Keratinocyte (primary cell): ENCODE results near the gene GSTM5. TPM values are rescaled to one million over a fixed set of nuclear protein-coding genes. Genes with fewer than 3 reads are reported as not detected.

Experiments used
- DNase-seq: peaks from one replicate; pipeline ENCODE4 v3.0.0-alpha.2; 2011; ENCODE audit warnings: low read depth, missing footprints, low spot score
- FAIRE-seq: peaks from 2 replicates; lab custom pipeline; 2011; peaks lifted over from hg19 to GRCh38; lab: Jason Lieb, UNC
- H2AFZ ChIP-seq: 2 replicates; pipeline ENCODE4 v1.6.0; 2012; ENCODE audit warnings: low read length, control low read depth, inconsistent platforms; ENCODE audit not compliant: control insufficient read depth
- H3K27ac ChIP-seq: 2 replicates; pipeline ENCODE4 v1.5.1; 2011; ENCODE audit warnings: low read length; ENCODE audit not compliant: control insufficient read depth, insufficient read depth
- H3K27me3 ChIP-seq: 3 replicates; pipeline ENCODE4 v1.6.0; 2011; ENCODE audit warnings: low read length; ENCODE audit not compliant: control insufficient read depth, insufficient read depth; ENCODE audit errors: extremely low read depth
- H3K36me3 ChIP-seq, 2 experiments: 2 replicates in 1 of 2; 3 replicates in 1 of 2; pipeline ENCODE4 v1.5.1; 2011; ENCODE audit warnings: low read length in 2 of 2, mild to moderate bottlenecking in 1 of 2; ENCODE audit not compliant: control insufficient read depth in 2 of 2, insufficient read depth in 2 of 2; ENCODE audit errors: extremely low read depth in 1 of 2
- H3K4me1 ChIP-seq: 3 replicates; pipeline ENCODE4 v1.5.1; 2011; ENCODE audit warnings: low read length; ENCODE audit not compliant: control insufficient read depth, insufficient read depth; ENCODE audit errors: extremely low read depth
- H3K4me2 ChIP-seq: 3 replicates; pipeline ENCODE4 v1.6.0; 2011; ENCODE audit warnings: low read depth, low read length; ENCODE audit not compliant: control insufficient read depth, insufficient read depth; ENCODE audit errors: extremely low read depth
- H3K4me3 ChIP-seq, 3 experiments: fragments of 200-600 bp in 1 of 3; sonication (generic) in 1 of 3; 2 replicates in 2 of 3; 3 replicates in 1 of 3; pipeline ENCODE4 v1.5.1; 2011 to 2016; ENCODE audit warnings: low read length in 3 of 3, mild to moderate bottlenecking in 3 of 3, control low read depth in 2 of 3, inconsistent platforms in 1 of 3, low read depth in 1 of 3, mixed read lengths in 1 of 3, mixed run types in 1 of 3, moderate library complexity in 1 of 3; ENCODE audit not compliant: control insufficient read depth in 2 of 3, insufficient read depth in 2 of 3; ENCODE audit errors: extremely low read depth in 1 of 3
- H3K79me2 ChIP-seq: 2 replicates; pipeline ENCODE4 v1.6.0; 2012; ENCODE audit warnings: low read length; ENCODE audit not compliant: control insufficient read depth, insufficient read depth
- H3K9ac ChIP-seq: 3 replicates; pipeline ENCODE4 v1.6.0; 2011; ENCODE audit warnings: low read length; ENCODE audit not compliant: control insufficient read depth, insufficient read depth; ENCODE audit errors: extremely low read depth
- H3K9me1 ChIP-seq: 3 replicates; pipeline ENCODE4 v1.6.0; 2011; ENCODE audit warnings: low read length; ENCODE audit not compliant: control insufficient read depth, insufficient read depth; ENCODE audit errors: extremely low read depth
- H3K9me3 ChIP-seq: 2 replicates; pipeline ENCODE4 v1.5.1; 2012; ENCODE audit warnings: low read depth, low read length; ENCODE audit not compliant: control insufficient read depth
- H4K20me1 ChIP-seq: 3 replicates; pipeline ENCODE4 v1.6.0; 2011; ENCODE audit warnings: low read length; ENCODE audit not compliant: control insufficient read depth, insufficient read depth; ENCODE audit errors: extremely low read depth
- EZH2 ChIP-seq: IDR thresholded peaks from one replicate; pipeline ENCODE4 v1.6.1; 2012; ENCODE audit warnings: inconsistent platforms, mild to moderate bottlenecking, low read length, moderate library complexity
- dilution Hi-C: fragments of 300-500 bp; cut with MboI; formaldehyde crosslinking; loops from one replicate; pipeline ENCODE4 v1.7.0; 2020; ENCODE audit warnings: low sequenced_read_pairs; ENCODE audit not compliant: extremely low pct_ligation_motif_present
- polyA plus RNA-seq, 5 experiments: library from polyadenylated mRNA; depleted of rRNA in 3 of 5; stranded (reverse) in 3 of 5; stranded (forward) in 1 of 5; unstranded in 1 of 5; fragments of >200 nt; gene quantifications; 1 replicate in 1 of 5; 2 replicates in 3 of 5; 3 replicates in 1 of 5; pipeline versions ENCODE4 v1.2.1 to v1.2.3, GENCODE V29; 2011 to 2012; ENCODE audit warnings: missing spikeins in 2 of 5, low read depth in 1 of 5, low replicate concordance in 1 of 5
- TF ChIP-seq, protein P1 (sequence below), 3 experiments: IDR thresholded peaks in 1 of 3; conservative IDR thresholded peaks in 1 of 3; optimal IDR thresholded peaks in 1 of 3; 2 replicates in 2 of 3; 3 replicates in 1 of 3; pipeline versions ENCODE3 to v1.5.1; 2011; ENCODE audit warnings: low read length in 3 of 3, mild to moderate bottlenecking in 3 of 3, moderate library complexity in 2 of 3, control low read depth in 1 of 3, inconsistent platforms in 1 of 3; ENCODE audit not compliant: insufficient read depth in 2 of 3; ENCODE audit errors: extremely low read depth in 1 of 3

The GSTM5 gene
- polyA plus RNA-seq, 1 donor (not counting 4 experiments of a cell fraction or from before 2014, with no cell fraction given) = not detected

DNA sequence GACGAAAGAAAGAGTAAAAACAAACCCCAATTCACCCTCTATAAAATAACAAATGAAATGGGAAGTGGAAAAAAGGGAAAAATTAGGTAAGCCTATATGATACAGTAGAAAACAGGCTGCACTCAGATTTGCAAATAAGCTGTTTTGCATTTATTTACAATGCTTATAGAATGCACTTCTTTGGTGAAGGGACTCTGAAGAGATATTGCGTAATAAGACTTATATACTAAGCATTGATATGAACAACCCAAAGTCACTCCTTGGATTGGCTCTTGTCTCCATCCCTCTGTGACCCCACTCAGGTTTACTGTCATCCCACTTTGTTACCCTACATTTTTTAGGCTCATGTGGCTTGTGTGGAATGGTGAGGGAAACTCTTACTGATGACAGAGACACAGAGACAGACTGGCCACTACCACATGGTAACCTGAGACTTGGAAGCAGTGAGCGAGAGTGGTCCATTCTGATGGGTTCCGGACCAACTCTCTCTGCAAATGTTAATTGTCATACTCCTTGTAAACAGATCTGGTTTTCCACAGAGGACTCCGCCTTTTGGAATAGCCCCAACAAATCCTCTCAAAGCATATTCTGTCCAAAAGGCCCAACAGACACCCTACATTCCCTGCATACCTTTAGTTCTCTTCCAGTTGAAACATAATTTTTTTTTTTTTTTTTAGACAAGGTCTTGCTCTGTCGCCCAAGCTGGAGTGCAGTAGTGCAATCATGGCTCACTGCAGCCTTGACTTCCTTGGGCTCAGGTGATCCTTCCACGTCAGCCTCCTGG, 11.0 kb downstream of the GSTM5 start:
- Histone ChIP-seq H3K79me2 (no peaks in the 10 kb centered on the region), H4K20me1 (no peaks in the 10 kb centered on the region), H3K4me3 (no peak overlapping the region), H3K4me1 (peaks cover 18% of the 10 kb centered on the region), H3K27ac (no peak overlapping the region), H3K4me2 (no peak overlapping the region), H3K9me3 (no peaks in the 10 kb centered on the region), H2AFZ (no peak overlapping the region), H3K27me3 (no peaks in the 10 kb centered on the region), H3K9ac (no peak overlapping the region), H3K9me1 (no peaks in the 10 kb centered on the region), H3K36me3 (no peaks in the 10 kb centered on the region)
- dilution Hi-C loops = no loop called here
- DNase-seq (no peak), FAIRE-seq (no peak)
- TF ChIP-seq EZH2 = no peak
- TF ChIP-seq, protein P1, sequence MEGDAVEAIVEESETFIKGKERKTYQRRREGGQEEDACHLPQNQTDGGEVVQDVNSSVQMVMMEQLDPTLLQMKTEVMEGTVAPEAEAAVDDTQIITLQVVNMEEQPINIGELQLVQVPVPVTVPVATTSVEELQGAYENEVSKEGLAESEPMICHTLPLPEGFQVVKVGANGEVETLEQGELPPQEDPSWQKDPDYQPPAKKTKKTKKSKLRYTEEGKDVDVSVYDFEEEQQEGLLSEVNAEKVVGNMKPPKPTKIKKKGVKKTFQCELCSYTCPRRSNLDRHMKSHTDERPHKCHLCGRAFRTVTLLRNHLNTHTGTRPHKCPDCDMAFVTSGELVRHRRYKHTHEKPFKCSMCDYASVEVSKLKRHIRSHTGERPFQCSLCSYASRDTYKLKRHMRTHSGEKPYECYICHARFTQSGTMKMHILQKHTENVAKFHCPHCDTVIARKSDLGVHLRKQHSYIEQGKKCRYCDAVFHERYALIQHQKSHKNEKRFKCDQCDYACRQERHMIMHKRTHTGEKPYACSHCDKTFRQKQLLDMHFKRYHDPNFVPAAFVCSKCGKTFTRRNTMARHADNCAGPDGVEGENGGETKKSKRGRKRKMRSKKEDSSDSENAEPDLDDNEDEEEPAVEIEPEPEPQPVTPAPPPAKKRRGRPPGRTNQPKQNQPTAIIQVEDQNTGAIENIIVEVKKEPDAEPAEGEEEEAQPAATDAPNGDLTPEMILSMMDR (optimal IDR thresholded peaks at IDR 0.05 in 1 of 3, IDR thresholded peaks at IDR 0.05 in 1 of 3, conservative IDR thresholded peaks at IDR 0.05 in 1 of 3; ENCODE audit: extremely low read depth in 1 of 3, insufficient read depth in 2 of 3, low read length in 3 of 3) = no peak

DNA sequence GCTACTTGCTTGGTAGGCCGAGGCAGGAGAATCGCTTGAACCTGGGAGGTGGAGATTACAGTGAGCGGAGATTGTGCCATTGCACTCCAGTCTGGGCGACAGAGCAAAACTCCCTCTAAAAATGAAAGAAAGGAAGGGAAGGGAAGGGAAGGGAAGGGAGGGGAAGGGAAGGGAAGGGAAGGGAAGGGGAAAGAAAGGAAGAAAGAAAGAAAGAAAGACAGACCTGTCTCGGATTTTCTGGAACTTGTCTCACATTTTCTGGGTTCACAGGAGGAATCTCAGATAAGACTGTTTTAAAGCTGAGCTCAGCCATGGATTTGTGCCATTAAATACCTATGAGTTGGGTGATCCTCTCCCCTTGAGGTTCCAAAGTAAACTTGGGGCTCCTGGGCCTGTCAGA, 12.9 kb downstream of the GSTM5 start:
- H3K9me3 ChIP-seq = no peaks in the 10 kb centered on the region
- no peaks in the 10 kb centered on the region for H3K27me3 ChIP-seq
- DNase-seq (no peak), FAIRE-seq (no peak)
- no peak overlapping the region for H3K4me2 ChIP-seq
- H3K9me1 ChIP-seq = no peaks in the 10 kb centered on the region
- H2AFZ ChIP-seq = no peak overlapping the region
- dilution Hi-C loops = no loop called here
- no peaks in the 10 kb centered on the region for H3K4me1 ChIP-seq
- H3K9ac ChIP-seq = no peak overlapping the region
- no peaks in the 10 kb centered on the region for H4K20me1 ChIP-seq
- TF ChIP-seq EZH2 = no peak
- TF ChIP-seq, protein P1 (optimal IDR thresholded peaks at IDR 0.05 in 1 of 3, IDR thresholded peaks at IDR 0.05 in 1 of 3, conservative IDR thresholded peaks at IDR 0.05 in 1 of 3; ENCODE audit: extremely low read depth in 1 of 3, insufficient read depth in 2 of 3, low read length in 3 of 3) = no peak
- H3K27ac ChIP-seq = no peak overlapping the region
- no peaks in the 10 kb centered on the region for H3K36me3 ChIP-seq
- no peak overlapping the region for H3K4me3 ChIP-seq
- no peaks in the 10 kb centered on the region for H3K79me2 ChIP-seq
